ENCODE data around the gene MRPL49. TPM values are rescaled to one million over a fixed set of nuclear protein-coding genes. Genes with fewer than 3 reads are reported as not detected.
"Not testable (repeated sequence)": the region's sequence is repeated elsewhere in the genome, so short reads cannot be mapped to it uniquely, and the experiment has no call there.

Gene MRPL49
- total RNA-seq, 1 experiment from 2014 or later: 74.4 TPM

- H3K9me3 ChIP-seq: no peaks in the 10 kb centered on the region
- H3K27me3 ChIP-seq: no peaks in the 10 kb centered on the region
- DNase-seq: no peak
- no peaks in the 10 kb centered on the region for H3K36me3 ChIP-seq
- no peak overlapping the region for H3K4me3 ChIP-seq
Measured at GRCh38 chr11:65166893-65167292, 44.8 kb downstream of the MRPL49 start.

- H3K27me3 ChIP-seq: no peaks in the 10 kb centered on the region
- H3K9me3 ChIP-seq: no peaks in the 10 kb centered on the region
- no peak for DNase-seq
- H3K4me3 ChIP-seq: no peak overlapping the region
- no peaks in the 10 kb centered on the region for H3K36me3 ChIP-seq
Measured at GRCh38 chr11:65167656-65168055, 45.5 kb downstream of the MRPL49 start.

- no peaks in the 10 kb centered on the region for H3K27me3 ChIP-seq
- no peaks in the 10 kb centered on the region for H3K36me3 ChIP-seq
- H3K4me3 ChIP-seq: no peak overlapping the region
- no peaks in the 10 kb centered on the region for H3K9me3 ChIP-seq
- no peak for DNase-seq
Measured at GRCh38 chr11:65169164-65169641, 47.1 kb downstream of the MRPL49 start.

- no peaks in the 10 kb centered on the region for H3K9me3 ChIP-seq
- no peaks in the 10 kb centered on the region for H3K36me3 ChIP-seq
- H3K27me3 ChIP-seq: no peaks in the 10 kb centered on the region
- peak; percentile 26 for DNase-seq
- H3K4me3 ChIP-seq: no peak within 1 kb of the TSS
Measured at GRCh38 chr11:65170058-65170534, 48.0 kb downstream of the MRPL49 start, which contains the start of gene SPDYC. SPDYC (plus strand) TSS chr11:65170233; CDS start chr11:65171358, 1,125 bp downstream.

GRCh38 chr11:65172600-65172999 lies 50.5 kb downstream of the MRPL49 start:
- DNase-seq: no peak
- Histone ChIP-seq H3K9me3 (no peaks in the 10 kb centered on the region), H3K36me3 (no peaks in the 10 kb centered on the region), H3K27me3 (no peaks in the 10 kb centered on the region), H3K4me3 (no peak overlapping the region)

GRCh38 chr11:65174571-65175010 lies 52.5 kb downstream of the MRPL49 start:
- not testable (repeated sequence) for H3K4me3 ChIP-seq, H3K27me3 ChIP-seq, H3K9me3 ChIP-seq, DNase-seq, H3K36me3 ChIP-seq

Other genes starting within 250 kb of the MRPL49 start
- 62.9 and 64.8 TPM in 2 replicates for gene EHD1, start 243.7 kb upstream of the MRPL49 start, total RNA-seq (2014; rRNA removed; shearing (Covaris generic); ENCODE audit: low replicate concordance)
- gene ATG2A, start 205.1 kb upstream of the MRPL49 start, total RNA-seq (2014; rRNA removed; shearing (Covaris generic); ENCODE audit: low replicate concordance): 4.6 and 18.6 TPM in 2 replicates
- 5.4 and 8.8 TPM in 2 replicates for gene PPP2R5B, start 197.6 kb upstream of the MRPL49 start, total RNA-seq (2014; rRNA removed; shearing (Covaris generic); ENCODE audit: low replicate concordance)
- gene GPHA2, start 186.4 kb upstream of the MRPL49 start, total RNA-seq (2014; rRNA removed; shearing (Covaris generic); ENCODE audit: low replicate concordance): not detected in 2 replicates
- gene MAJIN, start 150.2 kb upstream of the MRPL49 start, total RNA-seq (2014; rRNA removed; shearing (Covaris generic); ENCODE audit: low replicate concordance): not detected in 2 replicates
- gene BATF2, start 125.3 kb upstream of the MRPL49 start, total RNA-seq (2014; rRNA removed; shearing (Covaris generic); ENCODE audit: low replicate concordance): 1.3 TPM in 1 of 2 replicates, not detected in the other
- 170 and 249 TPM in 2 replicates for gene ARL2, start 108.2 kb upstream of the MRPL49 start, total RNA-seq (2014; rRNA removed; shearing (Covaris generic); ENCODE audit: low replicate concordance)
- 11.2 and 18.5 TPM in 2 replicates for gene SNX15, start 94.9 kb upstream of the MRPL49 start, total RNA-seq (2014; rRNA removed; shearing (Covaris generic); ENCODE audit: low replicate concordance)
- gene SAC3D1, start 81.1 kb upstream of the MRPL49 start, total RNA-seq (2014; rRNA removed; shearing (Covaris generic); ENCODE audit: low replicate concordance): 42.1 and 54.8 TPM in 2 replicates
- gene NAALADL1, start 63.8 kb upstream of the MRPL49 start, total RNA-seq (2014; rRNA removed; shearing (Covaris generic); ENCODE audit: low replicate concordance): not detected in 2 replicates
- gene CDCA5, start 38.3 kb upstream of the MRPL49 start, total RNA-seq (2014; rRNA removed; shearing (Covaris generic); ENCODE audit: low replicate concordance): 42.5 and 43.5 TPM in 2 replicates
- gene ZFPL1, start 38.1 kb upstream of the MRPL49 start, total RNA-seq (2014; rRNA removed; shearing (Covaris generic); ENCODE audit: low replicate concordance): 70.2 and 88.7 TPM in 2 replicates
- gene VPS51, start 26.1 kb upstream of the MRPL49 start, total RNA-seq (2014; rRNA removed; shearing (Covaris generic); ENCODE audit: low replicate concordance): 60.9 and 117 TPM in 2 replicates
- gene TM7SF2, start 10.4 kb upstream of the MRPL49 start, total RNA-seq (2014; rRNA removed; shearing (Covaris generic); ENCODE audit: low replicate concordance): 3.5 and 10.9 TPM in 2 replicates
- 12.0 and 14.4 TPM in 2 replicates for gene ZNHIT2, start 4.6 kb upstream of the MRPL49 start, total RNA-seq (2014; rRNA removed; shearing (Covaris generic); ENCODE audit: low replicate concordance)
- 283 and 364 TPM in 2 replicates for gene FAU, start 187 bp upstream of the MRPL49 start, total RNA-seq (2014; rRNA removed; shearing (Covaris generic); ENCODE audit: low replicate concordance)
- gene SYVN1, start 12.2 kb downstream of the MRPL49 start, total RNA-seq (2014; rRNA removed; shearing (Covaris generic); ENCODE audit: low replicate concordance): 0.91 and 18.3 TPM in 2 replicates
- not detected in 2 replicates for gene SPDYC, start 47.9 kb downstream of the MRPL49 start, total RNA-seq (2014; rRNA removed; shearing (Covaris generic); ENCODE audit: low replicate concordance)
- gene CAPN1, start 59.6 kb downstream of the MRPL49 start, total RNA-seq (2014; rRNA removed; shearing (Covaris generic); ENCODE audit: low replicate concordance): 99.3 and 167 TPM in 2 replicates
- gene POLA2, start 139.6 kb downstream of the MRPL49 start, total RNA-seq (2014; rRNA removed; shearing (Covaris generic); ENCODE audit: low replicate concordance): 4.6 and 8.9 TPM in 2 replicates
- gene CDC42EP2, start 192.5 kb downstream of the MRPL49 start, total RNA-seq (2014; rRNA removed; shearing (Covaris generic); ENCODE audit: low replicate concordance): 10.3 and 19.1 TPM in 2 replicates
- gene DPF2, start 211.5 kb downstream of the MRPL49 start, total RNA-seq (2014; rRNA removed; shearing (Covaris generic); ENCODE audit: low replicate concordance): 57.9 and 78.1 TPM in 2 replicates
- gene TIGD3, start 232.4 kb downstream of the MRPL49 start, total RNA-seq (2014; rRNA removed; shearing (Covaris generic); ENCODE audit: low replicate concordance): 0.36 and 2.2 TPM in 2 replicates

Measured in MG63 (cell line).